Left lung (tissue), 10 donors: ENCODE results near the gene FLYWCH2. TPM values are rescaled to one million over a fixed set of nuclear protein-coding genes. Genes with fewer than 3 reads are reported as not detected.

Experiments
- ATAC-seq: fragments of 200-7000 bp; cut with Tn5 transposase; one replicate; pipeline ENCODE4 v1.9.1; 2020; ENCODE audit warnings: moderate library complexity
- DNase-seq, 4 donors: peaks; one replicate each; pipeline ENCODE4 v3.0.0-alpha.2; 2013 to 2020
- H3K27ac ChIP-seq, 2 donors: fragments of 200-600 bp; sonication (generic) in 1 of 2; one replicate each; pipeline versions ENCODE4 v1.5.0 to v1.8.0; 2020 to 2021
- H3K27me3 ChIP-seq, 2 donors: fragments of 200-600 bp; sonication (generic) in 1 of 2; one replicate each; pipeline versions ENCODE4 v1.5.0 to v1.8.0; 2020 to 2021
- H3K36me3 ChIP-seq, 2 donors: fragments of 200-600 bp; sonication (generic) in 1 of 2; one replicate each; pipeline versions ENCODE4 v1.5.0 to v1.8.0; 2020 to 2021
- H3K4me1 ChIP-seq, 2 donors: fragments of 200-600 bp; one replicate each; pipeline ENCODE4 v1.8.0; 2021
- H3K4me3 ChIP-seq, 2 donors: fragments of 200-600 bp; sonication (generic) in 1 of 2; one replicate each; pipeline versions ENCODE4 v1.5.0 to v1.8.0; 2020 to 2021; ENCODE audit warnings: mild to moderate bottlenecking in 1 of 2
- H3K9me3 ChIP-seq, 2 donors: fragments of 200-600 bp; sonication (generic) in 1 of 2; one replicate each; pipeline versions ENCODE4 v1.5.0 to v1.8.0; 2020 to 2021
- CTCF ChIP-seq, 2 donors: fragments of 200-600 bp; sonication (generic) in 1 of 2; IDR thresholded peaks; one replicate each; pipeline versions ENCODE4 v1.5.0 to v1.8.0; 2021; ENCODE audit warnings: antibody characterized with exemption in 2 of 2
- intact Hi-C, 2 donors: fragments of 100-400 bp; cut with DNase I; formaldehyde crosslinking; loops; one replicate each; pipeline versions ENCODE4 v1.11.2 to v1.14.2; 2022
- polyA plus RNA-seq, 6 donors: library from polyadenylated mRNA; unstranded; fragments of 120-200 nt; gene quantifications; one replicate each; pipeline ENCODE4 v1.2.1, GENCODE V29; 2013; ENCODE audit not compliant: insufficient read length in 6 of 6
- total RNA-seq, 2 donors: library from RNA; stranded (reverse); fragmentation: NEBNext Ultra II Directional; extraction: Animal tissue kit (Norgen Biotek cat#: 25700); gene quantifications; one replicate each; pipeline ENCODE4 v1.2.1, GENCODE V29; 2021
- donor health status: DM: no; HTN: yes; CAD: no.
- donor health status: DM: no; HTN: no; CAD: no.

FLYWCH2 gene
- total and polyA plus RNA-seq, 8 donors, result 15.6 to 24.5 (median 20.9) TPM

GRCh38 chr16:2840914-2841313, 42.1 kb upstream of the FLYWCH2 start:
- ATAC-seq, result no peak
- no peak overlapping the region for H3K27ac ChIP-seq
- intact Hi-C loops, result no loop called here
- no peak overlapping the region for H3K4me3 ChIP-seq
- peaks cover 0 to 6% of the 10 kb centered on the region in 2 donors for H3K27me3 ChIP-seq
- H3K36me3 ChIP-seq, result no peaks in the 10 kb centered on the region
- no peak for TF ChIP-seq CTCF (IDR thresholded peaks at IDR 0.05)
- peak in 1 of 4 donors; percentile 43 for DNase-seq
- H3K9me3 ChIP-seq, result no peaks in the 10 kb centered on the region
- H3K4me1 ChIP-seq, result peaks cover 6 to 18% of the 10 kb centered on the region in 2 donors

- TF ChIP-seq CTCF (IDR thresholded peaks at IDR 0.05), result no peak
- Histone ChIP-seq H3K27me3 (peaks cover 0 to 6% of the 10 kb centered on the region in 2 donors), H3K36me3 (no peaks in the 10 kb centered on the region)
These were observed 41.2 kb upstream of the FLYWCH2 start for GRCh38 chr16:2841606-2842339.

GRCh38 chr16:2842340-2843000, 40.5 kb upstream of the FLYWCH2 start:
- Histone ChIP-seq H3K27me3 (peaks cover 0 to 6% of the 10 kb centered on the region in 2 donors), H3K27ac (peak overlapping the region; percentile 3 to 62), H3K4me3 (peak overlapping the region in 1 of 2 donors; percentile 11), H3K4me1 (peaks cover 6 to 18% of the 10 kb centered on the region in 2 donors), H3K9me3 (no peaks in the 10 kb centered on the region), H3K36me3 (no peaks in the 10 kb centered on the region)
- ATAC-seq (peak; percentile 50), DNase-seq (peak in 2 of 4 donors; percentile 51 to 82)
- intact Hi-C loops, result no loop called here
- TF ChIP-seq CTCF (IDR thresholded peaks at IDR 0.05), result peak; percentile 28 to 49

More at GRCh38 chr16:2841606-2842339, 41.2 kb upstream of the FLYWCH2 start:
- DNase-seq (peak in 1 of 4 donors; percentile 59), ATAC-seq (no peak)
- Histone ChIP-seq H3K4me1 (peaks cover 6 to 18% of the 10 kb centered on the region in 2 donors), H3K4me3 (peak overlapping the region in 1 of 2 donors; percentile 11), H3K9me3 (no peaks in the 10 kb centered on the region), H3K27ac (peak overlapping the region; percentile 3 to 62)
- intact Hi-C loops, result no loop called here

GRCh38 chr16:2843526-2843925, 39.5 kb upstream of the FLYWCH2 start:
- peaks cover 6 to 18% of the 10 kb centered on the region in 2 donors for H3K4me1 ChIP-seq
- H3K27me3 ChIP-seq, result peaks cover 0 to 8% of the 10 kb centered on the region in 2 donors
- peak in 1 of 4 donors; percentile 28 for DNase-seq
- intact Hi-C loops, result no loop called here
- H3K27ac ChIP-seq, result no peak overlapping the region
- H3K36me3 ChIP-seq, result no peaks in the 10 kb centered on the region
- ATAC-seq, result no peak
- no peak overlapping the region for H3K4me3 ChIP-seq
- no peak for TF ChIP-seq CTCF (IDR thresholded peaks at IDR 0.05)
- H3K9me3 ChIP-seq, result no peaks in the 10 kb centered on the region

- no peak overlapping the region for H3K4me3 ChIP-seq
- no peaks in the 10 kb centered on the region for H3K9me3 ChIP-seq
- H3K27me3 ChIP-seq, result peaks cover 0 to 14% of the 10 kb centered on the region in 2 donors
- no peak for TF ChIP-seq CTCF (IDR thresholded peaks at IDR 0.05)
- no peaks in the 10 kb centered on the region for H3K36me3 ChIP-seq
- peaks cover 6 to 18% of the 10 kb centered on the region in 2 donors for H3K4me1 ChIP-seq
- intact Hi-C loops, result no loop called here
- ATAC-seq, result no peak
- no peak overlapping the region for H3K27ac ChIP-seq
- no peak for DNase-seq
These were observed 37.9 kb upstream of the FLYWCH2 start for GRCh38 chr16:2845116-2845515.
